ENCODE measurements around the gene HMOX1.
"Not testable (repeated sequence)": the region's sequence is repeated elsewhere in the genome, so short reads cannot be mapped to it uniquely, and the experiment has no call there.

Gene HMOX1

DNA sequence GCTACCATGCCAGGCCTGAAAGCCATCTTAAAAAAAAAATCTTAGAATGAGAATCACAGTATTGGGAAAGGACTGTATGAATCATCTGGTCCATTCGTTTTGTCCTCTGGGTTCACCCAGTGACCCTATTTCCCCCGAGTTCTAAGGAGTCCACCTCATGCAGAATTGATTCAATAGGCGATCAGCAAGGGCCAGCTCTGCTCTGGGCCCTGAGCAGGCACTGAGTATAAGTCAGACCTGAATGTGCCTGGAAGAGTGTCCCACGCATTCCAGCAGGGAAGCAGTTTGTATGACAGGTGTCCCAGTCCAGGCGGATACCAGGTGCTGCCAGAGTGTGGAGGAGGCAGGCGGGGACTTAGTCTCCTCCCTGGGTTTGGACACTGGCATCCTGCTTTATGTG is 883 bp upstream of the HMOX1 start:
- no peak for DNase-seq (ENCODE audit: low read depth in 2 of 2)

GRCh38 chr22:35381424-35382009 is 621 bp downstream of the HMOX1 start:
- DNase-seq (ENCODE audit: low read depth in 2 of 2): no peak

- DNase-seq (ENCODE audit: low read depth in 2 of 2): no peak
Observed at GRCh38 chr22:35383679-35384071, 2.8 kb downstream of the HMOX1 start.

DNA sequence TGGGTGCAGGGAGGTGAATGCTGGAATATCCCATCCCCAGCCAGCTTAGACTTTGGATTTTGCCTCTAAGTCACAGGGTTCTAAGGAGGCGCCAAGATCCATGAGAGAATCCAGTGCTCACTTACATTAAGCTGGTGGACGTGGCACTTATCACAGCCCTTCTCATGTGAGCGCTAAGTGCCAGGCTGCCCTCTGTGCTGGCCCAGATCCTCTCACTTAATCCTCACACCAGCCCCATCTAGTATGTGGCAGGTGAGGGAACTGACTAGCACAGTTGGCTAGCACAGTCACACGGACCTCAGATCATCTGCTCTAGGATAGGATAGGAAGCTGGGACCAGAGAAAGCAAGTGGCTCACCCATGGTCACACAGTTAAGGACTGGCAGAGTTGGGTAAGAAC is 3.6 kb downstream of the HMOX1 start:
- no peak for DNase-seq (ENCODE audit: low read depth in 2 of 2)

- DNase-seq (ENCODE audit: low read depth in 2 of 2): no peak
Observed at GRCh38 chr22:35384975-35385588, 4.2 kb downstream of the HMOX1 start.

GRCh38 chr22:35386670-35387288 is 5.9 kb downstream of the HMOX1 start:
- no peak for DNase-seq (ENCODE audit: low read depth in 2 of 2)

GRCh38 chr22:35390933-35391332 is 10.0 kb downstream of the HMOX1 start:
- no peak for DNase-seq (ENCODE audit: low read depth in 2 of 2)

- no peak for DNase-seq (ENCODE audit: low read depth in 2 of 2)
Observed at GRCh38 chr22:35392357-35392756, 11.5 kb downstream of the HMOX1 start.

GRCh38 chr22:35393116-35394010 is 12.5 kb downstream of the HMOX1 start:
- no peak for DNase-seq (ENCODE audit: low read depth in 2 of 2)

GRCh38 chr22:35394011-35394312 is 13.1 kb downstream of the HMOX1 start:
- no peak for DNase-seq (ENCODE audit: low read depth in 2 of 2)

DNA sequence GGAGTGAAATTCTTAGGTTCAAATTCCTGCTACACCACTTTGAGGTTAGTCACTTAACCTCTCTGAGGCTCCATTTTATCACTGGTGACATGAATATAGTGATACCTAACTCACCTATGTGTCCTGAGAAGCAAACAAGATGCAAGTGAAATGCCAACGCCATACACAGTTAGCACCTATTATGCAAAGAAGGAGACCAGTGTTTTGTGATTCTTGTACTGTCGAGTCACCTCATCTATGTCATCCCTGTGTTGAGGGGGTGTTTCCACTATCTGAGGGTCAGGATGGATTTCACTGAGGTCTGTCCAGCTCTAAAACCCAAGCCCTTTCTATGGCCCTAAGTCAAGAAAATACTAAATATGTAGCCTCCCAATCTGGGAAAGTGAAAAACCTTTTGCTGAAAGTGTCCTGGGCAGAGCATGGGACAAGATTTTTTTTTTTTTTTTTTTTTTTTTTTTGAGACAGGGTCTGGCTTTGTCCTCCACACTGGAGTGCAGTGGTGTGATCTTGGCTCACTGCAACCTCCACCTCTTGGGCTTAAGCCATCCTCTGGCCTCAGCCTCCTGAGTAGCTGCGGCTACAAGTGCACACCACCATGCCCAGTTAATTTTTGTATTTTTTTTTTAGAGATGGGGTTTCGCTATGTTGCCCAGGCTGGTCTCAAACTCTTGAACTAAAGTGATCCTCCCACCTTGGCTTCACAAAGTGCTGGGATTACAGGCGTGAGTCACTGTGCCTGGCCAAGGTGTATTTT is 14.1 kb downstream of the HMOX1 start:
- DNase-seq (ENCODE audit: low read depth in 2 of 2): no peak

DNA sequence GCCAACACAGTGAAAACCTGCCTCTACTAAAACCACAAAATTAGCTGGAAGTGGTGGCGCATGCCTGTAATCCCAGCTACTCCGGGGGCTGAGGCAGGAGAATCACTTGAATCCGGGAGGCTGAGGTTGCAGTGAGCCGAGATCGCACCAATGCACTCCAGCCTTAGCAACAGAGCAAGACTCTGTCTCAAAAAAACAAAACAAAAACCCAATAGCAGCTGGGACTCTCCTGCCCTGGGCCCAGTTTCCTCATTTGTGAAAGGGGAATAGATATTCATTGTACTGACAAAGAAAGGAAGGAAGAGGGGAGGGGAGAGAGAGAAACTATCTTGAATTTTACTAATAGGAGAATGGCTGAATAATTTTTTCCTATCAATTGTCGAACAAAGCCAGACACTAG is 15.7 kb downstream of the HMOX1 start:
- DNase-seq (ENCODE audit: low read depth in 2 of 2): not testable (repeated sequence)

DNA sequence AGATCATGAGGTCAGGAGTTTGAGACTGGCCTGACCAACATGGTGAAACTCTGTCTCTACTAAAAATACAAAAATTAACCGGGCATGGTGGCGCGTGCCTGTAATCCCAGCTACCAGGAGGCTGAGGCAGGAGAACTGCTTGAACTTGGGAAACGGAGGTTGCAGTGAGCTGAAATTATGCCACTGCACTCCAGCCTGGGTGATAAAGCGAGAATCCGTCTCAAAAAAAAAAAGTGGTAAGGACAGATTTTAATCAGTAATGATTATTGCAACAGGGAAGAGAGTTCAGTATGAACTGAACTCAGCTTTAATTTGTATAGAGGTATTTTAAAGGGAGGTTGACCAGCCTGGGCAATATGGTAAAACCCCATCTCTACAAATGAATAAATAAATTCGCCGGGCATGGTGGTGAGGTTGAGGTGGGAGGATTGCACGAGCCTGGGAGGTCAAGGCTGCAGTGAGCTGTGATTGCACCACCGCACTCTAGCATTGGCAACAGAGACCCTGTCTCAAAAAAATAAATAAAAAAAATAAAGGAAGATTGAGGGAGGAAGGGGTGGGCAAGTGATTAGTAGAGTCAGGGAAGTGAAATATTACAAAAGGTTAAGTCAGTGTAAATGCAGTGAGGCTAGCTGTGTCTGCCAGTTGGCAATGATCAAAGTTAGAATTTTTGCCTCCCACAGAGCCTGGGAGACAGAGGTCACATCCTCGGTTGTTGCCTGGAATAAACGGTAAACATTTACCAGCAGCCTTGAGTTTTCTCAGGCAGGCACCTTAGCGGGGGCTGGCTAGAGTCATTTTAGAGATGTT is 16.4 kb downstream of the HMOX1 start:
- no peak for DNase-seq (ENCODE audit: low read depth in 2 of 2)

GRCh38 chr22:35398591-35398973 is 17.7 kb downstream of the HMOX1 start:
- no peak for DNase-seq (ENCODE audit: low read depth in 2 of 2)

DNA sequence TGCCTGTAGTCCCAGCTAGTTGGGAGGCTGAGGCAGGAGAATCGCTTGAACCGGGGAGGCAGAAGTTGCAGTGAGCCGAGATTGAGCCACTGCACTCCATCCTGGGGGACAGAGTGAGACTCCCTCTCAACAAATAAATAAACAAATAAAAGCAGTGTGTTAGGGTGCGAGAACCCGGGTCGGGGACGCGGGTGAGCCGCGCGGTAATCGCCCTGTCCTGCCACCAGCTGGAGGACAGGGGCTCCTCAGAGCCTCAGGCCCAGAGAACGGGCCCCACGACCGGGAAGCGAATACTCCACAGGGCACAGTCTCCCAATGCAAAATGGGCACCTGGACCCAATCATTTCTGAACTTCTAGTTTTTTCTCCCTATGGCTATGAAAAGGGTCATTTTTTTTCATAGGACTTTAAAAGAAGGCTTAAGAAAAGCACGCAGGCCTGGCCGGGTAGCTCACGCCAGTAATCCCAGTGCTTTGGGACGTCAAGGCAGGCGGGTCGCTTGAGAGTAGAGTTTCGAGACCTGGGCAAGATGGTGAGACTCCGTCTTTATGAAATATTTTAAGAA is 18.3 kb downstream of the HMOX1 start:
- DNase-seq (ENCODE audit: low read depth in 2 of 2): no peak

DNA sequence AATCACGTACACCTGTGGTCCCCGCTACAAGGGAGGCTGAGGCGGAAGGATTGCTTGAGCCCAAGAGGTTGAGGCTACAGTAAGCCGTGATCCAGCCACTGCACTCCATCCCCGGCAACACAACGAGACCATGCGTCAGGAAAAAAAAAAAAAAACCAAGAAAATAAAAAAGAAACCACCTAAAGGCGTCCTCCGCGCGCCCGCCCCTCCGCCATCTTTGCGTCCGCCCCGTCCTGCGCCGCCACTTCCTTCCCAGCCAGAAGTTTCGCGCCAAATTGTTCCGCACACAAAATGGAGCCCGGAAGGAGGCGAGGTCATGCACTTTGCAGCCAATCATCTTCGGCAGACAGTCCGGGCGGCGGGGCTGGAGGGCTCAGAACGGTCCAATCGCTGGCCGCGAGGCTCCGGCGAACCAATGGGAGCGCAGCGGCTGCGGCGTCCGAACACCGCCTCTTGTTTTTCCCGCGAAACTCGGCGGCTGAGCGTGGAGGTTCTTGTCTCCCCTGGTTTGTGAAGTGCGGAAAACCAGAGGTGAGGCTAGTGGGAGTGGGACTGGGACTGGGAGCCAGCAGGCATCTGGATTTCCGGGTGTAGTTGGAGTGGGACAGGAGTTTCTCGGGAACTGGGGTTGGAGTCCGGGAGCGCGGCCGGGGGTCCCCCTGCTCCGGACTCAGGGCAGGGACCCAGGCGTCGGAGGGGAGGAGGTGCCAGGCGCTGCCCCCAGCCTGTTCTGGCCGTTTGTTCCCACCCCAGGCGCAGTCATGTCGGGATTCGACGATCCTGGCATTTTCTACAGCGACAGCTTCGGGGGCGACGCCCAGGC is 19.0 kb downstream of the HMOX1 start, which contains the start of gene MCM5:
TSS of gene MCM5 (plus strand) at position 463 of the 823 bp plus-strand sequence. CDS start at position 762, 299 bp downstream.
- peak; percentile 90 to 95 for DNase-seq (ENCODE audit: low read depth in 2 of 2)

DNA sequence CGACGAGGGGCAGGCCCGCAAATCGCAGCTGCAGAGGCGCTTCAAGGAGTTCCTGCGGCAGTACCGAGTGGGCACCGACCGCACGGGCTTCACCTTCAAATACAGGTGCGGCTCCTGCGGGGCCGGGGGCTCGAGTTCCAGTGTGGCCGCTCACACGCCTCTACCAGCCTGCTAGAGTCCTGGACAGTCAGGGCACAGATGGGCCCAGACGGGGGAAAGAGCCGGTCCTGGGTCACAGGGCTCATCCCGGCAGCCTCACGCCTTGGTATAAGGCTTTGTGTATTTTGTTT is 19.6 kb downstream of the HMOX1 start:
- DNase-seq (ENCODE audit: low read depth in 2 of 2): no peak

DNA sequence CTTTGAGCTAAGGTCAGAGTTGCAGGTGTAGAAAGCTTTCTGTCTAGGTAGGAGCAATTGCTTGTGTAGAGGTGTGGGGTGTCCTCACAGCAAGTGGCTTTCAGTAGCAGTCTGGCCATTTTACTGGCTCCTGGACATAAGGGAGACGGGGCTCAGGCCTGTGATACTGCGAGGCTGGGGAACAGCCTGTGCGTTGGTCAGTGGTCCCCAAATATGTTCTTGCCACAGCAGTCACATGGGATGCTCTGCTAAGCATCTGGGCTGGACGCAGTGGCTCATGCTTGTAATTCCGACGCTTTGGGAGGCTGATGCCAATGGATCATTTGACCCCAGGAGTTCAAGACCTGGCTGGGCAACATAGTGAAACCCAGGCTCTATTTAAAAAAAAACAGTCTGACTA is 21.0 kb downstream of the HMOX1 start:
- no peak for DNase-seq (ENCODE audit: low read depth in 2 of 2)

DNA sequence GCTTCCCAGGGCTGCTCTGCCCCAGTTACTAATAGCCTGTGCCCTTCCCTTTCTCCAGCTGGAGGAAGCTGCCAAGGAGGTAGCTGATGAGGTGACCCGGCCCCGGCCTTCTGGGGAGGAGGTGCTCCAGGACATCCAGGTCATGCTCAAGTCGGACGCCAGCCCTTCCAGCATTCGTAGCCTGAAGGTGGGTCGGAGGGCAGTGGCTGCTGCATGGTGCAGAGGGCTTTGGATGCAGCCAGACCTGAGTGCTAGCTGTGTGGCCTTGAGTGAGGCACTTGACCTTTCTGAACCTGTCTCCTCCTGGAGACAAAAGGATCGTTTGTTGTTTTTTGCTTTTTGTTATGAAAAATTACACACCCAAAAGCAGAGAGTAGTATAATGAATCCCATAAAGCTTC is 22.5 kb downstream of the HMOX1 start:
- no peak for DNase-seq (ENCODE audit: low read depth in 2 of 2)

DNA sequence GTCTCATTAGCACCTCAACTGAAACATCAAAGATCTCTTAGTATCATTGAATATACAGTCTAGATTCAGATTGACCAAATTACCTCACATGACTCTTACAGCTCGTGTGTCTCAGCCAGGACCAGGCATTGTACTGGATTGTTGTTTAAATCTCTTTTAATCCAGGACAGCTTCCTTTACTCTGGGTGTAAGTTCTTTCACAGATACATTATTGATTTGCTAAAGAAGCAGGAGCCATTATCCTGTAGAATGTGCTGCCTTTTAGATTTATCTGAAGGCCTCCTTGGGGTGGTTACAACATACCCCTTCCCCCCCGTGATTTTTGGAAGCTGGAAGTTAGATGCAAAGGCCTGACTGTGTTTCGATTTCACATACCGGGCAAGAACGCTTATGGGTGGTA is 23.3 kb downstream of the HMOX1 start:
- no peak for DNase-seq (ENCODE audit: low read depth in 2 of 2)
